Type B pancreatic cell (in vitro differentiated cells): ENCODE measurements around the gene RPL11. TPM values are rescaled to one million over a fixed set of nuclear protein-coding genes. Genes with fewer than 3 reads are reported as not detected.

Source experiments
- DNase-seq: peaks from one replicate; pipeline ENCODE4 v3.0.0; 2021; ENCODE audit warnings: mixed read lengths; ENCODE audit not compliant: unreplicated experiment; ENCODE audit errors: extremely low spot score
- H3K27ac Mint-ChIP-seq: 2 replicates; pipeline ENCODE4 v1.8.0; 2021; ENCODE audit warnings: mild to moderate bottlenecking, mixed read lengths
- H3K27me3 Mint-ChIP-seq: 2 replicates; pipeline ENCODE4 v1.8.0; 2021; ENCODE audit warnings: mixed read lengths
- H3K36me3 Mint-ChIP-seq: 2 replicates; pipeline ENCODE4 v1.8.0; 2021; ENCODE audit warnings: mixed read lengths
- H3K4me1 Mint-ChIP-seq: one replicate; pipeline ENCODE4 v1.8.0; 2021; ENCODE audit warnings: mixed read lengths; ENCODE audit not compliant: unreplicated experiment
- H3K4me3 Mint-ChIP-seq: 2 replicates; pipeline ENCODE4 v1.8.0; 2021; ENCODE audit warnings: mild to moderate bottlenecking, mixed read lengths
- H3K9me3 Mint-ChIP-seq: 2 replicates; pipeline ENCODE4 v1.8.0; 2021; ENCODE audit warnings: mixed read lengths
- CTCF ChIP-seq: fragments of 200-600 bp; sonication (generic); conservative IDR thresholded peaks from 2 replicates; pipeline ENCODE4 v1.5.0; 2021; ENCODE audit warnings: antibody characterized with exemption, mild to moderate bottlenecking
- total RNA-seq: library from RNA; stranded (reverse); gene quantifications from 2 replicates; pipeline ENCODE4 v1.2.1, GENCODE V29; 2021; ENCODE audit warnings: low replicate concordance

Gene RPL11
- total RNA-seq, 1 donor from 2014 or later = 1,209 TPM

GRCh38 chr1:23692308-23692871, 784 bp downstream of the RPL11 start:
- no peak for TF ChIP-seq CTCF
- DNase-seq = no peak
- H3K27me3 Mint-ChIP-seq = no peaks in the 10 kb centered on the region
- H3K9me3 Mint-ChIP-seq = no peaks in the 10 kb centered on the region
- H3K4me1 Mint-ChIP-seq = peaks cover 41% of the 10 kb centered on the region
- H3K4me3 Mint-ChIP-seq = peak overlapping the region; percentile 96
- H3K27ac Mint-ChIP-seq = peak overlapping the region; percentile 91
- peaks cover 43% of the 10 kb centered on the region for H3K36me3 Mint-ChIP-seq

- DNase-seq = no peak
- peaks cover 54% of the 10 kb centered on the region for H3K36me3 Mint-ChIP-seq
- H3K4me1 Mint-ChIP-seq = peaks cover 51% of the 10 kb centered on the region
- TF ChIP-seq CTCF = no peak
- H3K27ac Mint-ChIP-seq = peak overlapping the region; percentile 91
- H3K27me3 Mint-ChIP-seq = no peaks in the 10 kb centered on the region
- no peaks in the 10 kb centered on the region for H3K9me3 Mint-ChIP-seq
- peak overlapping the region; percentile 96 for H3K4me3 Mint-ChIP-seq
Measured at GRCh38 chr1:23693599-23693998, 2.0 kb downstream of the RPL11 start.

GRCh38 chr1:23694371-23694770, 2.8 kb downstream of the RPL11 start:
- Mint-ChIP-seq H3K4me3 (peak overlapping the region; percentile 96), H3K9me3 (no peaks in the 10 kb centered on the region), H3K36me3 (peaks cover 56% of the 10 kb centered on the region), H3K27ac (peak overlapping the region; percentile 91), H3K4me1 (peaks cover 51% of the 10 kb centered on the region), H3K27me3 (no peaks in the 10 kb centered on the region)
- DNase-seq = no peak
- TF ChIP-seq CTCF = no peak

GRCh38 chr1:23695667-23696066, 4.1 kb downstream of the RPL11 start:
- no peak for TF ChIP-seq CTCF
- Mint-ChIP-seq H3K27ac (no peak overlapping the region), H3K4me3 (peak overlapping the region; percentile 32), H3K4me1 (peaks cover 51% of the 10 kb centered on the region), H3K27me3 (no peaks in the 10 kb centered on the region), H3K36me3 (peaks cover 61% of the 10 kb centered on the region), H3K9me3 (no peaks in the 10 kb centered on the region)
- DNase-seq = no peak

GRCh38 chr1:23696335-23696989, 4.9 kb downstream of the RPL11 start:
- peaks cover 51% of the 10 kb centered on the region for H3K4me1 Mint-ChIP-seq
- peaks cover 61% of the 10 kb centered on the region for H3K36me3 Mint-ChIP-seq
- H3K27ac Mint-ChIP-seq = no peak overlapping the region
- H3K4me3 Mint-ChIP-seq = peak overlapping the region; percentile 48
- no peaks in the 10 kb centered on the region for H3K9me3 Mint-ChIP-seq
- H3K27me3 Mint-ChIP-seq = no peaks in the 10 kb centered on the region
- DNase-seq = no peak
- no peak for TF ChIP-seq CTCF
